Activated naive CD4-positive, alpha-beta T cell treated with anti-CD3 and anti-CD28 coated beads, Interleukin-2, amount 50 U/mL, for 72 hours (primary cell): Measurements from ENCODE around the gene ZNF446. TPM values are rescaled to one million over a fixed set of nuclear protein-coding genes. Genes with fewer than 3 reads are reported as not detected.
"Not testable (repeated sequence)": the region's sequence is repeated elsewhere in the genome, so short reads cannot be mapped to it uniquely, and the experiment has no call there.

Source experiments
- ATAC-seq, 2 donors: fragments of 150-1000 bp; cut with Tn5 transposase; 2 replicates each; pipeline ENCODE4 v1.10.0; 2021; ENCODE audit warnings: mild to moderate bottlenecking in 2 of 2, moderate library complexity in 2 of 2
- DNase-seq, 2 donors: peaks; one replicate each; pipeline ENCODE4 v3.0.0; 2021 to 2022; ENCODE audit warnings: low spot score in 2 of 2
- H3K27ac Mint-ChIP-seq, 2 donors: one replicate each; pipeline ENCODE4 v1.8.0; 2022; ENCODE audit warnings: mild to moderate bottlenecking in 2 of 2, mixed read lengths in 2 of 2
- H3K36me3 Mint-ChIP-seq, 2 donors: one replicate each; pipeline ENCODE4 v1.8.0; 2022; ENCODE audit warnings: mixed read lengths in 2 of 2
- H3K9me3 Mint-ChIP-seq, 2 donors: one replicate each; pipeline ENCODE4 v1.8.0; 2022; ENCODE audit warnings: mixed read lengths in 2 of 2
- total RNA-seq, 2 donors: library from RNA; stranded (reverse); gene quantifications; one replicate each; pipeline ENCODE4 v1.2.3, GENCODE V29; 2022

ZNF446 gene
- 1 to 10 TPM; 4.8 to 5.0 TPM for total RNA-seq

DNA sequence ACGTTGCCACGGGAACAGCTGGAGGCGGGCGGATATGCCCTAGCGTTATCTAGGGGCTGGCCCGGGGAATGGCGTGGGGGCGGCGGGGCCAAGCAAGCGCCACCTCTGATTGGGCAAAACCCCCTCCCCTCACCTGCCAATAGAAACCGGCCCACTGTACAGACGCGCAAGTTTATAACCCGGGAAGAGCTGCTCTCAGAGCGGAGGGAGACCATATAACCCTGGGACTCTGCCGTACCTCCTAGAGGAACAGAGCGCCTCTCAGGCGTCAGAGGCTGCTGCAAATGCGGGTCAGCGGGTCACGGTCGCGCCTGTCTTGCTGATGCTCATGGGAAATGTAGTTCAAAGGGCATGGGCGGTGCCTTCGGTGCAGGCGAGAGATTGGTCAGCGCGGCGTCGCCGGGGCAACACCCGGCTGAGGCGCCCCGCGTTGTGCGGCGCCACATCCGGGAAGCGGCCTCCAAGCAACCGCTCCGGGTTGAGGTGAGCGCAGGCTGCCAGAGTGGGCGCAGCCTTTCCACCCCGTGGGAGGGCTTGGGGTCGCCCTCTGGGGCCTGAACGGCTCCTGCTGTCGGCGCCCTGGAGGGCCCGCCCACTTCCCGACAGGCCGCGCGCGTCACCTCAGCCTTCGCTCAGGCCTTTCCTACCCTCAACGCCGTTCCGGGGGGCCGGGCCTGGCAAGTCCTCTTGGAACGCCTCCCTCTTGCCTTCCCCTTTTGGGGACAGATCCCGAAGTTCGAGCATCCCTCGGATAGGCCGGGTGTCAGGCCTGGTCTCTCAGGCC is at the start of gene ZNF446:
TSS of gene ZNF446 (plus strand) at position 639 of the 784 bp plus-strand sequence. CDS start 867 bp downstream, outside the sequence.
- ATAC-seq, result peak; percentile 91
- Mint-ChIP-seq H3K36me3 (no peaks in the 10 kb centered on the region), H3K27ac (peak within 1 kb of the TSS; percentile 77 to 97), H3K9me3 (no peaks in the 10 kb centered on the region)
- DNase-seq, result peak; percentile 90 to 96

- peaks cover 58 to 71% of the 10 kb centered on the region in 2 donors for H3K36me3 Mint-ChIP-seq
- H3K27ac Mint-ChIP-seq, result no peak overlapping the region
- ATAC-seq, result no peak
- DNase-seq, result no peak
- H3K9me3 Mint-ChIP-seq, result peaks cover 37 to 39% of the 10 kb centered on the region in 2 donors
These were observed 47.5 kb upstream of the ZNF446 start for GRCh38 chr19:58428617-58429016.

GRCh38 chr19:58429745-58430144 is 46.4 kb upstream of the ZNF446 start:
- DNase-seq (no peak), ATAC-seq (no peak)
- H3K9me3 Mint-ChIP-seq, result peaks cover 41 to 44% of the 10 kb centered on the region in 2 donors
- H3K27ac Mint-ChIP-seq, result no peak overlapping the region
- H3K36me3 Mint-ChIP-seq, result peaks cover 69 to 80% of the 10 kb centered on the region in 2 donors

- Mint-ChIP-seq H3K27ac (no peak overlapping the region), H3K36me3 (peaks cover 98 to 99% of the 10 kb centered on the region in 2 donors), H3K9me3 (peaks cover 52 to 59% of the 10 kb centered on the region in 2 donors)
- DNase-seq (no peak), ATAC-seq (no peak)
These were observed 41.9 kb upstream of the ZNF446 start for GRCh38 chr19:58434217-58434616.

DNA sequence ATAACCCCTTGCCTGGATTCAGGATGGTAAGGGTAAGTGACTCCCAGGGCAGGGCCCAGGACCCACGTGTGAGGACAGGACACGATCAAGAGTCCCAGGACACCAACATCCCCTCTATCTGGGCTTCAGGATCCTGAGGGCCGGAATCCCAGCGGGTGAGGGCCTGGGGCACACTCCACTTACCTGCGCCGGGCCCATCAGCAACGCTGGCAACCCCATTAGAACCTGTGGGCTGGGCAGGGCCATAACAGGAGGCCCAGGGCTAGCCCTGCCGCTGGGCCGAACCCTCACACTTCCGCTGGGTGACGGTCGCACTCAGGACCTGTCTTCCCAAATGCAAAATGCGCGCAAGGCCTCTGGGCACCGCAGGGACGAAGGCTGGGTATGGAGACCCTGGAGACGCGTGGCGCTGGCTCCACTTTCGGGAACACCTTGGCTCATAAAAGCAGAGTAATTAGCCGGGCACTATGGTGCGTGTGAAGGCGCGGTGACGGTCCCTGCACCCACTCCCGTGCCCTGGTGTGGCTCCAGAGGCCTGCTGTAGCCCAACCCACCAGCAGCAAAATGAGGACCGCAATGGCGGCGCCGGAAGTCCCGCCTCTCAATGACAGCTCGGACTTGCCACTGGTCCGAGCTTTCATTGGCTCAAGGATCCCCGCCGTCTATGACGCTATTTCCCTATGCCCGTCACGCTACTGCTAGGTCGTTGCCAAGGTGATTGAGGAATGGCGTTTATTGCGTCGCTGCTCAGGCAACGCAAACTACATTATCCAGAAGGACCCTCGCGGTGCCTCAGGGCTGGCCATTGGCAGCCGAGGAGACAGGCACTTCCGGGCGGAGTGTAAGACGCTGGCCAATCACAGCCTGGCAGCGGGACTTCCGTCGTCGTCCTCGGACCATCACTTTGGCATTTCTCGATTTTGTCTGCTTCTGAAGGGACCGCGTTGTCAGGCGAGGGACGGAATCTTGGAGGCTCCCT is 36.3 kb upstream of the ZNF446 start, which contains the start of gene ZNF132:
TSS of gene ZNF132 (minus strand) at position 578 of the 979 bp plus-strand sequence. CDS start at position 246, 332 bp downstream.
- DNase-seq (peak; percentile 89 to 94), ATAC-seq (peak; percentile 97 to 99)
- Mint-ChIP-seq H3K9me3 (peaks cover 39 to 42% of the 10 kb centered on the region in 2 donors), H3K27ac (peak within 1 kb of the TSS; percentile 96 to 97), H3K36me3 (peaks cover 63 to 67% of the 10 kb centered on the region in 2 donors)

DNA sequence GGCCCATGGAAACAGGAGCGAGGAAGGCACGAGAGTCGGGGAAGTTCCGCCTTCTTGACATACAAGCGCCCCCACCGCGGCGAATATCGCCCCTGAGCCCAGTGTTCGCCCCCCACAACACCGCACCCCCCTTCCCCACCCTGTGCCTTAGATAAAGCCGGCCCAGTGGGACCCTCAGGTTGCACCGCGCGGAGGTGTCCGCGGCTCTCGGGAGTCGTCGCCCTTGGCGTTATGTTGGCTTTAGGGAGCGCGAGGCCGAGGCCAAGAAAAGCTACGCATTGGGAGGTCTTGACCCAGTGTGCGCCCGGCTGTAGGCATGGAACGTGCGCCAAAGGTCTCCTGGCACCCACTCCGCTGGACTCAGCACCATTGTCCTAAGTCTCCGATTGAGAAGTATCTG is 35.6 kb upstream of the ZNF446 start:
- Mint-ChIP-seq H3K9me3 (peaks cover 34 to 42% of the 10 kb centered on the region in 2 donors), H3K36me3 (peaks cover 56 to 60% of the 10 kb centered on the region in 2 donors), H3K27ac (peak overlapping the region; percentile 96 to 97)
- ATAC-seq, result no peak
- DNase-seq, result no peak

DNA sequence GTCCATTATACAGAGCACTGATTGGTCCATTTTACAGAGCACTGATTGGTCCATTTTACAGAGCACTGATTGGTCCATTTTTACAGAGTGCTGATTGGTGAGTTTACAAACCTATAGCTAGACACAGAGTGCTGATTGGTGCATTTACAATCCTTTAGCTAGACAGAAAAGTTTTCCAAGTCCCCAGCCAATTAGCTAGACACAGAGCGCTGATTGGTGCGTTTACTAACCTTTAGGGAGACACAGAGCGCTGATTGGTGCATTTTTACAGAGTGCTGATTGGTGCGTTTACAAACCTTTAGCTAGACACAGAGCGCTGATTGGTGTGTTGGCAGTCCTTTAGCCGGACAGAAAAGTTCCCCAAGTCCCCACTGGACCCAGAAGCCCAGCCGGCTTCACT is 33.2 kb upstream of the ZNF446 start:
- H3K36me3 Mint-ChIP-seq, result peaks cover 36 to 43% of the 10 kb centered on the region in 2 donors
- H3K9me3 Mint-ChIP-seq, result peaks cover 25 to 35% of the 10 kb centered on the region in 2 donors
- not testable (repeated sequence) for H3K27ac Mint-ChIP-seq, DNase-seq, ATAC-seq

DNA sequence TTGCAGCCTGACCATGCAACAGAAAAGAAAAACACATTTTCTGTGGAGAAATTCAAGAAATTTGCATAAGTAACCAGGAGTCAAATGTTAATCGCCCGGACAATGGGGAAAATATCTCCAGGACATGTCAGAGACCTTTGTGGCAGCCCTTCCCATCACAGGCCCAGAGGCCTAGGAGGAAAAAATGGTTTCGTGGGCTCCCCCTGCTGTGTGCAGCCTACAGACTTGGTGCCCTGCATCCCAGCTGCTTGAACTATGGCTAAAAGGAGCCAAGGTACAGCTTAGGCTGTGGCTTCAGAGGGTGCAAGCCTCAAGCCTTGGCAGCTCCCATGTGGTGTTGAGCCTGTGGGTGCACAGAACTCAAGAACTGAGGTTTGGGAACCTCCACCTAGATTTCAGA is 27.3 kb upstream of the ZNF446 start:
- ATAC-seq, DNase-seq, H3K27ac Mint-ChIP-seq: not testable (repeated sequence)
- peaks cover 7 to 27% of the 10 kb centered on the region in 2 donors for H3K9me3 Mint-ChIP-seq
- H3K36me3 Mint-ChIP-seq, result peaks cover 16 to 38% of the 10 kb centered on the region in 2 donors

GRCh38 chr19:58449980-58450379 is 26.2 kb upstream of the ZNF446 start:
- ATAC-seq, result peak in 1 of 2 donors; percentile 13
- Mint-ChIP-seq H3K36me3 (peaks cover 16 to 38% of the 10 kb centered on the region in 2 donors), H3K9me3 (peaks cover 7 to 27% of the 10 kb centered on the region in 2 donors)
- H3K27ac Mint-ChIP-seq, DNase-seq: not testable (repeated sequence)

GRCh38 chr19:58450856-58451357 is 25.2 kb upstream of the ZNF446 start:
- Mint-ChIP-seq H3K27ac (peak overlapping the region in 1 of 2 donors; percentile 9), H3K9me3 (peaks cover 7 to 27% of the 10 kb centered on the region in 2 donors)
- peak in 1 of 2 donors; percentile 29 for ATAC-seq

DNA sequence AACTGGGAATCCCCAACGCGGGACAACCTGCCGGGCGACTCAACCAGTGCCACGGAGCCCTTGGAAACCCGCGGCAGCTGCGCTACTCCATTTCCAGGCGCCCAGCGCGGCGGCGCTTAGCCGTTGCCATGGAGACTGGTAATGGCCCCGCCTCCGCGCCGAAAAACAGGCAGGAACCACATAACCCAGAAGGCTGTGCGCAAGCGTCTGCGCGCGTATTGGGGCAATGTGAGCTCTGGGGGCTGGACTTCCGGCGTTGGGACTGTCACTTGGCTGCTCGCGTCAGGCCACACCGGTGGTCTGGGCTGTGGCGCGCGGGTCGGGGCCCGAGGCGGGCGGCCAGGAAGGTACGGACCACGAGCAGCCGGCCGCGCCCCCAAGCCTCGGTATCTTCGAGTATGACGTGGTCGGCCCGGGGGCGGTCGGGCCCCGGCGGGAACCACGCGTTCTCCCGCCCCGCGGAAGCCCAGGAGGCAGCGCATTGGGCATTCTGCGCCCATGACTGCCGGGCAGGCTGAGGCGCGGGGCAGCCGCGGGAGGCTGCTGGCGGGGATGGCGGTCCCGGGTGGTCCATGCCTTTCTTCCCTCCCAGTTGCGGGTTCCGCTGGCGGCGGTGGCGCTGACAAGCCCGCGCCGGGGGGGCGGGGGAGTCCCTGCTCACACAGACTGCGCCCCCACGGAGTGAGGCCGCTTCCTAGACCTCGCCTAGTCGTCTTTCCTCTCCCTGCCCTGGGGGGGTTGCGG is 24.6 kb upstream of the ZNF446 start, which contains the start of gene ZNF324B:
TSS of gene ZNF324B (plus strand) at position 265 of the 744 bp plus-strand sequence. CDS start 2,080 bp downstream, outside the sequence.
- ATAC-seq (peak; percentile 97 to 98), DNase-seq (peak; percentile 95 to 96)
- Mint-ChIP-seq H3K9me3 (peaks cover 7 to 27% of the 10 kb centered on the region in 2 donors), H3K36me3 (peaks cover 19 to 39% of the 10 kb centered on the region in 2 donors), H3K27ac (peak within 1 kb of the TSS; percentile 68 to 72)

More at GRCh38 chr19:58450856-58451357, 25.2 kb upstream of the ZNF446 start:
- peaks cover 16 to 38% of the 10 kb centered on the region in 2 donors for H3K36me3 Mint-ChIP-seq
- DNase-seq, result no peak

DNA sequence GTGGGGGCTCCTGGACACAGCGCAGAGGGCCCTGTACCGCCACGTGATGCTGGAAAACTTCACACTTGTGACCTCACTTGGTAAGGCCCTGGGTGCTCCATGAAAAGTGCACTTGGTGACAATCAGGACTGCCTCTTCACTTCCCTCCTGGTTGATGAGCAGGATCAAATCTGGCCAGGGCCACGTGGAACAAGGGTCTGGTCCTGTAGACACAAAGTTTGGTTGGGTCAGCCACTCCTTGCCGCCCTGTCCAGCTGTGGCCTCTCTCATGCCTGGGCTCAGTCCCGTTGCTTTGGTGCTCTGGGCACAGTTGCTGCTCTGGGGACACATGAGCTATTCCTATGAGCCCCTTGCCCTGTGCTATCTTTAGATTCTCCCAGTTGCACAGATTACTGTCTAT is 22.4 kb upstream of the ZNF446 start:
- H3K36me3 Mint-ChIP-seq, result peaks cover 15 to 36% of the 10 kb centered on the region in 2 donors
- peaks cover 4 to 18% of the 10 kb centered on the region in 2 donors for H3K9me3 Mint-ChIP-seq
- ATAC-seq (no peak), DNase-seq (no peak)
- H3K27ac Mint-ChIP-seq, result peak overlapping the region in 1 of 2 donors; percentile 46

DNA sequence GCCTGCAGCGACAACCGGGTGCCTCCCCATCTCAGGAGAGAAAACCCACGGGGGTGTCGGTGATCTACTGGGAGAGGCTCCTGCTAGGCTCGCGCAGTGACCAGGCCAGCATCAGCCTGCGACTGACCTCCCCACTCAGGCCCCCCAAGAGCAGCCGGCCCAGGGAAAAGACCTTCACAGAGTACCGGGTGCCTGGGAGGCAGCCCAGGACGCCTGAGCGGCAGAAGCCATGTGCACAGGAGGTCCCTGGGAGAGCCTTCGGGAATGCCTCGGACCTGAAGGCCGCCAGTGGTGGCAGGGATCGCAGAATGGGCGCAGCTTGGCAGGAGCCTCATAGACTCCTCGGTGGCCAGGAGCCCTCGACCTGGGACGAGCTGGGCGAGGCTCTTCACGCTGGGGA is 20.8 kb upstream of the ZNF446 start:
- Mint-ChIP-seq H3K27ac (no peak overlapping the region), H3K36me3 (peaks cover 8 to 21% of the 10 kb centered on the region in 2 donors)

GRCh38 chr19:58456111-58456510 is 20.0 kb upstream of the ZNF446 start:
- Mint-ChIP-seq H3K36me3 (peaks cover 8 to 18% of the 10 kb centered on the region in 2 donors), H3K27ac (no peak overlapping the region), H3K9me3 (peaks cover 0 to 4% of the 10 kb centered on the region in 2 donors)
- no peak for DNase-seq
- ATAC-seq, result no peak

More for the DNA sequence above, 20.8 kb upstream of the ZNF446 start:
- peaks cover 0 to 7% of the 10 kb centered on the region in 2 donors for H3K9me3 Mint-ChIP-seq
- no peak for ATAC-seq
- no peak for DNase-seq

- ATAC-seq (peak in 1 of 2 donors; percentile 47), DNase-seq (no peak)
- Mint-ChIP-seq H3K9me3 (peaks cover 0 to 4% of the 10 kb centered on the region in 2 donors), H3K27ac (no peak overlapping the region), H3K36me3 (peaks cover 8 to 12% of the 10 kb centered on the region in 2 donors)
These were observed 16.1 kb upstream of the ZNF446 start for GRCh38 chr19:58460039-58460438.
